ENCODE measurements around the gene MRPS22. TPM values are rescaled to one million over a fixed set of nuclear protein-coding genes. Genes with fewer than 3 reads are reported as not detected.
A peak's percentile ranks its signal among the peaks of the same experiment; 100 is the strongest.

The MRPS22 gene
- polyA plus RNA-seq, 1 donor from 2014 or later = 32.5 TPM

GRCh38 chr3:139307601-139308555 is 35.9 kb upstream of the MRPS22 start:
- Mint-ChIP-seq H3K9me3 (peaks cover 0 to 3% (median 0%) of the 10 kb centered on the region in 3 donors), H3K27me3 (no peaks in the 10 kb centered on the region), H3K4me1 (peaks cover 0 to 1% (median 0%) of the 10 kb centered on the region in 3 donors), H3K36me3 (no peaks in the 10 kb centered on the region), H3K4me3 (no peak overlapping the region), H3K27ac (peak overlapping the region in 1 of 3 donors; percentile 86)

GRCh38 chr3:139308560-139308959 is 35.3 kb upstream of the MRPS22 start:
- Mint-ChIP-seq H3K4me1 (peaks cover 0 to 1% (median 0%) of the 10 kb centered on the region in 3 donors), H3K9me3 (peaks cover 0 to 3% (median 0%) of the 10 kb centered on the region in 3 donors), H3K27me3 (no peaks in the 10 kb centered on the region), H3K4me3 (no peak overlapping the region), H3K36me3 (no peaks in the 10 kb centered on the region), H3K27ac (no peak overlapping the region)

GRCh38 chr3:139309061-139309591 is 34.7 kb upstream of the MRPS22 start:
- H3K36me3 Mint-ChIP-seq = no peaks in the 10 kb centered on the region
- H3K9me3 Mint-ChIP-seq = peaks cover 0 to 3% (median 0%) of the 10 kb centered on the region in 3 donors
- H3K27ac Mint-ChIP-seq = no peak overlapping the region
- peaks cover 0 to 1% (median 0%) of the 10 kb centered on the region in 3 donors for H3K4me1 Mint-ChIP-seq
- no peak overlapping the region for H3K4me3 Mint-ChIP-seq
- peaks cover 4% of the 10 kb centered on the region for H3K27me3 Mint-ChIP-seq

- H3K4me1 Mint-ChIP-seq = peaks cover 0 to 1% (median 0%) of the 10 kb centered on the region in 3 donors
Observed at GRCh38 chr3:139309880-139310279, 33.9 kb upstream of the MRPS22 start.

GRCh38 chr3:139310474-139310933 is 33.3 kb upstream of the MRPS22 start:
- Mint-ChIP-seq H3K27ac (no peak overlapping the region), H3K4me3 (no peak overlapping the region), H3K9me3 (peaks cover 0 to 3% (median 0%) of the 10 kb centered on the region in 3 donors), H3K4me1 (peaks cover 0 to 1% (median 0%) of the 10 kb centered on the region in 3 donors), H3K27me3 (peaks cover 5% of the 10 kb centered on the region), H3K36me3 (no peaks in the 10 kb centered on the region)

More at GRCh38 chr3:139309880-139310279, 33.9 kb upstream of the MRPS22 start:
- H3K4me3 Mint-ChIP-seq = no peak overlapping the region
- no peak overlapping the region for H3K27ac Mint-ChIP-seq
- peaks cover 0 to 3% (median 0%) of the 10 kb centered on the region in 3 donors for H3K9me3 Mint-ChIP-seq
- H3K36me3 Mint-ChIP-seq = no peaks in the 10 kb centered on the region
- H3K27me3 Mint-ChIP-seq = peaks cover 4% of the 10 kb centered on the region

GRCh38 chr3:139311557-139311956 is 32.3 kb upstream of the MRPS22 start:
- peaks cover 11% of the 10 kb centered on the region for H3K27me3 Mint-ChIP-seq
- H3K4me3 Mint-ChIP-seq = no peak overlapping the region
- H3K4me1 Mint-ChIP-seq = peaks cover 0 to 1% (median 0%) of the 10 kb centered on the region in 3 donors
- peaks cover 0 to 3% (median 0%) of the 10 kb centered on the region in 3 donors for H3K9me3 Mint-ChIP-seq
- H3K36me3 Mint-ChIP-seq = no peaks in the 10 kb centered on the region
- no peak overlapping the region for H3K27ac Mint-ChIP-seq

GRCh38 chr3:139312416-139312815 is 31.4 kb upstream of the MRPS22 start:
- Mint-ChIP-seq H3K36me3 (no peaks in the 10 kb centered on the region), H3K9me3 (peaks cover 0 to 2% (median 0%) of the 10 kb centered on the region in 3 donors), H3K27me3 (peaks cover 11% of the 10 kb centered on the region), H3K4me1 (peaks cover 0 to 1% (median 0%) of the 10 kb centered on the region in 3 donors), H3K4me3 (no peak overlapping the region), H3K27ac (no peak overlapping the region)

GRCh38 chr3:139312959-139313358 is 30.9 kb upstream of the MRPS22 start:
- H3K36me3 Mint-ChIP-seq = no peaks in the 10 kb centered on the region
- no peak overlapping the region for H3K27ac Mint-ChIP-seq
- H3K9me3 Mint-ChIP-seq = no peaks in the 10 kb centered on the region
- peaks cover 0 to 1% (median 0%) of the 10 kb centered on the region in 3 donors for H3K4me1 Mint-ChIP-seq
- peaks cover 11% of the 10 kb centered on the region for H3K27me3 Mint-ChIP-seq
- no peak overlapping the region for H3K4me3 Mint-ChIP-seq

GRCh38 chr3:139313921-139314320 is 29.9 kb upstream of the MRPS22 start:
- Mint-ChIP-seq H3K27ac (no peak overlapping the region), H3K9me3 (no peaks in the 10 kb centered on the region), H3K27me3 (peaks cover 15% of the 10 kb centered on the region), H3K4me3 (no peak overlapping the region), H3K36me3 (no peaks in the 10 kb centered on the region), H3K4me1 (peaks cover 0 to 1% (median 0%) of the 10 kb centered on the region in 3 donors)

GRCh38 chr3:139317215-139317614 is 26.6 kb upstream of the MRPS22 start:
- no peak overlapping the region for H3K4me3 Mint-ChIP-seq
- no peaks in the 10 kb centered on the region for H3K9me3 Mint-ChIP-seq
- no peak overlapping the region for H3K27ac Mint-ChIP-seq
- H3K4me1 Mint-ChIP-seq = peaks cover 0 to 3% (median 0%) of the 10 kb centered on the region in 3 donors
- no peaks in the 10 kb centered on the region for H3K36me3 Mint-ChIP-seq
- H3K27me3 Mint-ChIP-seq = peaks cover 15% of the 10 kb centered on the region

GRCh38 chr3:139317660-139318430 is 26.0 kb upstream of the MRPS22 start:
- H3K4me1 Mint-ChIP-seq = peaks cover 0 to 3% (median 0%) of the 10 kb centered on the region in 3 donors
- H3K4me3 Mint-ChIP-seq = no peak overlapping the region
- peaks cover 15% of the 10 kb centered on the region for H3K27me3 Mint-ChIP-seq
- peak overlapping the region in 1 of 3 donors; percentile 39 for H3K27ac Mint-ChIP-seq
- H3K36me3 Mint-ChIP-seq = no peaks in the 10 kb centered on the region
- no peaks in the 10 kb centered on the region for H3K9me3 Mint-ChIP-seq

- Mint-ChIP-seq H3K4me3 (no peak overlapping the region), H3K27me3 (peaks cover 15% of the 10 kb centered on the region), H3K4me1 (peaks cover 0 to 3% (median 0%) of the 10 kb centered on the region in 3 donors), H3K36me3 (no peaks in the 10 kb centered on the region), H3K9me3 (no peaks in the 10 kb centered on the region), H3K27ac (peak overlapping the region in 1 of 3 donors; percentile 65)
Observed at GRCh38 chr3:139318431-139318816, 25.4 kb upstream of the MRPS22 start.

GRCh38 chr3:139318826-139319225 is 25.0 kb upstream of the MRPS22 start:
- peak overlapping the region in 1 of 3 donors; percentile 65 for H3K27ac Mint-ChIP-seq
- H3K4me1 Mint-ChIP-seq = peaks cover 0 to 3% (median 0%) of the 10 kb centered on the region in 3 donors
- no peak overlapping the region for H3K4me3 Mint-ChIP-seq
- no peaks in the 10 kb centered on the region for H3K9me3 Mint-ChIP-seq
- H3K27me3 Mint-ChIP-seq = peaks cover 12% of the 10 kb centered on the region
- no peaks in the 10 kb centered on the region for H3K36me3 Mint-ChIP-seq

GRCh38 chr3:139319428-139320402 is 24.1 kb upstream of the MRPS22 start:
- H3K9me3 Mint-ChIP-seq = no peaks in the 10 kb centered on the region
- H3K4me3 Mint-ChIP-seq = no peak overlapping the region
- no peak overlapping the region for H3K27ac Mint-ChIP-seq
- peaks cover 0 to 3% (median 0%) of the 10 kb centered on the region in 3 donors for H3K4me1 Mint-ChIP-seq
- peaks cover 10% of the 10 kb centered on the region for H3K27me3 Mint-ChIP-seq
- H3K36me3 Mint-ChIP-seq = no peaks in the 10 kb centered on the region
